Measurements from ENCODE around the gene ANKRD28. TPM values are rescaled to one million over a fixed set of nuclear protein-coding genes. Genes with fewer than 3 reads are reported as not detected.

Gene ANKRD28
- total RNA-seq, 4 donors from 2014 or later = 97.1 to 121 (median 105) TPM

GRCh38 chr3:15665510-15666150 is 132.1 kb downstream of the ANKRD28 start:
- in situ Hi-C loops (cut with MboI; ENCODE audit: low sequenced_read_pairs in 4 of 4) = no loop called here
- no peak for TF ChIP-seq CTCF (IDR thresholded peaks at IDR 0.05 in 4 of 5, conservative IDR thresholded peaks at IDR 0.05 in 1 of 5)
- no peak for TF ChIP-seq POLR2A (IDR thresholded peaks at IDR 0.05)
- Histone ChIP-seq H3K27me3 (no peaks in the 10 kb centered on the region), H3K27ac (peak overlapping the region in 3 of 4 donors; percentile 12 to 91 (median 24)), H3K36me3 (peaks cover 0 to 26% of the 10 kb centered on the region in 2 donors), H3K4me3 (no peak overlapping the region), H3K9me3 (no peaks in the 10 kb centered on the region), H3K4me1 (peaks cover 3 to 28% of the 10 kb centered on the region in 2 donors)
- ATAC-seq = no peak
- DNase-seq = no peak
- intact Hi-C loops (cut with DNase I; ENCODE audit: low total_unique reads) = no loop called here

DNA sequence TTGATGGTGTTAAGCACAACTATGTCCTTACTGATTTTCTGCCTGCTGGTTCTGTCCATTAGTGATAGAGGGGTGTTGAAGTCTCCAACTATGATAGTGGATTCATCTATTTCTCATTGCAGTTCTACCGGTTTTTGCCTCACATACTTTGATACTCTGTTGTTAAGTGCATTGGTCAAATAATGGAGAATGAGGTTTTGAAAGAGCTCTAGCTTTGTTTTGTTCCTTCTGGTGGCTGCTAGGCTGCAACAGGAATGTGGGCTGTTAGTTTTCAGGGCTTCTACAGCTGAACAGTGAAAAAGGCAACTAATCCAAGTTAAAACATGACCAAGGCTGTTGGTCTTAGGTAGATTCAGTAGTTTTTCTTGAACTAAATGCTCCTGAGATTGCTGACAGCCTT is 133.6 kb downstream of the ANKRD28 start:
- ATAC-seq (no peak), DNase-seq (no peak)
- intact Hi-C loops (cut with DNase I; ENCODE audit: low total_unique reads) = no loop called here
- no peak for TF ChIP-seq POLR2A (IDR thresholded peaks at IDR 0.05)
- TF ChIP-seq CTCF (IDR thresholded peaks at IDR 0.05 in 4 of 5, conservative IDR thresholded peaks at IDR 0.05 in 1 of 5) = no peak
- peaks cover 0 to 17% of the 10 kb centered on the region in 2 donors for H3K4me1 ChIP-seq
- in situ Hi-C loops (cut with MboI; ENCODE audit: low sequenced_read_pairs in 4 of 4) = no loop called here
- no peaks in the 10 kb centered on the region for H3K27me3 ChIP-seq
- no peaks in the 10 kb centered on the region for H3K9me3 ChIP-seq
- H3K4me3 ChIP-seq = no peak overlapping the region
- H3K36me3 ChIP-seq = peaks cover 0 to 19% of the 10 kb centered on the region in 2 donors
- H3K27ac ChIP-seq = peak overlapping the region in 1 of 4 donors; percentile 4

DNA sequence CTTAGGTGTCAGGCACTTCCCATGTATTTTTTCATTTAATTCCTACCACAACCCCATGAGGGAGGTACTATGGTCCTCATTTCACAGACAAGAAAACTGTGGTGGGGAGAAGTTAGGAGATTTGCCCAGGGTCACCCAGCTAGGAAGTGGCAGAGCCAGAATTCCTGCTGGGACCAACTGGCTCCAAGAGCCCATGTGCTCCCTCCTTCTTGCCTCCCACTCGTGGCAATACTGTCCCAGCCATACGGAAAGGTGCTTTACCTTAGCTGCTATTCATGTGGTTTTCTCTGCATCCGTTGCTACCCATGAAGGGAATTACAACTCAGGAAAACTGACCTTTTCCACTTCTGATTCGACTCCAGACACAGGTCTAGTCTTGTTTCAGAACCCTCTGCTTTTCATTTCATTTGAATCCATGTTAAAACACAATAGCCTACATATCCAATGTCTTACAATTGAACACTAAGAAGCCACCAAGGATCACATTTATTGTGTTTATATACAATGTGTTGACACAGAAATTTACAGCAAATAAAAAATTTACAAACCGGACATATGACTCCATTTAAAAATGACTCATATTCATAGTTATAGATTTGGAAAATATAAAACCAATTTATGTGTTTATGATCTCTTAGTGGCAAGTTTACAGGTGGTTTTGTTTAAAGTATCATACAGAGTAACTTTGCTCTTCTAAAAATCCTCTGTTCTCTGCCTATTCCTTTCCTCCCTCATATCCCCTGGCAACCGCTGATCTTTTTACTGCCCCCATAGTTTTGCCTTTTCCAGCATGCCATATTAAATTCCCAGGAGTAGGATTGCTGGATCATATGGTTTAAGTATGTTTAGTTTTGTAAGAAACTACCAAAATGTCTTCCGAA is 137.5 kb downstream of the ANKRD28 start:
- in situ Hi-C loops (cut with MboI; ENCODE audit: low sequenced_read_pairs in 4 of 4) = no loop called here
- intact Hi-C loops (cut with DNase I; ENCODE audit: low total_unique reads) = no loop called here
- Histone ChIP-seq H3K27me3 (no peaks in the 10 kb centered on the region), H3K4me3 (no peak overlapping the region), H3K27ac (no peak overlapping the region), H3K9me3 (no peaks in the 10 kb centered on the region), H3K36me3 (no peaks in the 10 kb centered on the region), H3K4me1 (no peaks in the 10 kb centered on the region)
- no peak for TF ChIP-seq POLR2A (IDR thresholded peaks at IDR 0.05)
- TF ChIP-seq CTCF (IDR thresholded peaks at IDR 0.05 in 4 of 5, conservative IDR thresholded peaks at IDR 0.05 in 1 of 5) = no peak
- no peak for DNase-seq
- ATAC-seq = no peak

DNA sequence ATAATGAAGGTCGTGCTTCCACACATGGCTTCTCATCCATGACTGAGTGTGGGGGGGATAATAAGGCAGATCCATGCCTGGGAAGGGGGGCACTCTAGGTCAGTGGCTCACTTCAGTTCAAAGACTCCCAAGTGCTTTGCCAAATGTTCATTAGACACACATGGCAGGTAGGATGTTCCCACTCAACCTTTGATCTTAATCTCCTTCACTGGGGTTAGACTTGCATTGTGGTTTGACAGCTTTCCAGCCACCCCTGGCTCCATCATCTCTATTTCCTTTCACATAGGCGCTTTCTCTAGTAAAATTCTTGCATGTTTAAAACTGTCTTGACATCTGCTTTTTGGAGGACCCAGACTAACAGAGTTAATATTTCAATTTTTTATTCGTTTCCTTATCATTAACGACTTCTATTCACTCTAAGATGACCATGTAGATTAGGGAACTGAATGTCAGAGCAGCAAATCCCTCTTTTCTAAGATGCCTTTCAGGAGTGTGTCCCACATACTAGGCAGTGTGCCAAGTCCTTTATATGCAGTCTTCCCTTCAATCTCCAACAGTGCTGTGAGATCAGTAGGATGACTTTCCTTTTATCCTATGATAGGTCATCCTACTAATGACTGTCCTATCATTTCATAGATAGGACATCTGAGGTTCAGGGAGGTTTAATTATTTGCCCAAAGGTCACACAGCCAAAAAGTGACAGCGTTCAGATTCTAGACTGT is 138.4 kb downstream of the ANKRD28 start:
- in situ Hi-C loops (cut with MboI; ENCODE audit: low sequenced_read_pairs in 4 of 4) (no loop called here), intact Hi-C loops (cut with DNase I; ENCODE audit: low total_unique reads) (no loop called here)
- no peak overlapping the region for H3K4me3 ChIP-seq
- H3K27me3 ChIP-seq = no peaks in the 10 kb centered on the region
- TF ChIP-seq POLR2A (IDR thresholded peaks at IDR 0.05) (no peak), CTCF (IDR thresholded peaks at IDR 0.05 in 4 of 5, conservative IDR thresholded peaks at IDR 0.05 in 1 of 5) (no peak)
- H3K27ac ChIP-seq = no peak overlapping the region
- no peaks in the 10 kb centered on the region for H3K36me3 ChIP-seq
- ATAC-seq (peak in 1 of 2 donors; percentile 35), DNase-seq (no peak)
- no peaks in the 10 kb centered on the region for H3K4me1 ChIP-seq
- no peaks in the 10 kb centered on the region for H3K9me3 ChIP-seq

Data from gastrocnemius medialis (tissue), 4 donors.